Activated T-cell treated with anti-CD3 and anti-CD28 coated beads for 4 hours (primary cell): ENCODE measurements around the gene GSTA5.
"Not testable (repeated sequence)": the region's sequence is repeated elsewhere in the genome, so short reads cannot be mapped to it uniquely, and the experiment has no call there.

Experiments
- DNase-seq: peaks from one replicate; pipeline ENCODE4 v3.0.0-alpha.2; 2020

GSTA5 gene

DNA sequence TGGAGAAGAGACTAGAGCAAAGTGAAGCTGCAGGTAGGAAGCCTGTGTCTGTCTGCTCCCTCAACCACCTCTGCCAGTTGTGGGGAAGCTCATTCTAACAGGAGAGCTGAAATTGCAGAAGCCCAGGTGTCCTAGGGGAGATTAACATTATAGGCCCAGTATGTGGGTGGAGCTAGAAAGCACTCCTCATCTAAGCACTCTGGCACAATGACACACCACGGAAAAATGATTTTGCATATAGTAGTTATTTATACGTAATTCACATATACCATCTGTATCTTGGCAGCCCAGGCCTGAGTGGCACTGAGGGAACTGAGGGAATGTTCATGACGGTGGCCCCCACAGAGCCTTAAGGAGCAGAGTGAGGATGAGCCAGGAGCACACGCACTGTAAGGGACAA is 9.7 kb downstream of the GSTA5 start:
- not testable (repeated sequence) for DNase-seq

- DNase-seq, result no peak
These were observed 11.4 kb downstream of the GSTA5 start for GRCh38 chr6:52829046-52829817.

- not testable (repeated sequence) for DNase-seq
These were observed 12.0 kb downstream of the GSTA5 start for GRCh38 chr6:52828621-52829020.

DNA sequence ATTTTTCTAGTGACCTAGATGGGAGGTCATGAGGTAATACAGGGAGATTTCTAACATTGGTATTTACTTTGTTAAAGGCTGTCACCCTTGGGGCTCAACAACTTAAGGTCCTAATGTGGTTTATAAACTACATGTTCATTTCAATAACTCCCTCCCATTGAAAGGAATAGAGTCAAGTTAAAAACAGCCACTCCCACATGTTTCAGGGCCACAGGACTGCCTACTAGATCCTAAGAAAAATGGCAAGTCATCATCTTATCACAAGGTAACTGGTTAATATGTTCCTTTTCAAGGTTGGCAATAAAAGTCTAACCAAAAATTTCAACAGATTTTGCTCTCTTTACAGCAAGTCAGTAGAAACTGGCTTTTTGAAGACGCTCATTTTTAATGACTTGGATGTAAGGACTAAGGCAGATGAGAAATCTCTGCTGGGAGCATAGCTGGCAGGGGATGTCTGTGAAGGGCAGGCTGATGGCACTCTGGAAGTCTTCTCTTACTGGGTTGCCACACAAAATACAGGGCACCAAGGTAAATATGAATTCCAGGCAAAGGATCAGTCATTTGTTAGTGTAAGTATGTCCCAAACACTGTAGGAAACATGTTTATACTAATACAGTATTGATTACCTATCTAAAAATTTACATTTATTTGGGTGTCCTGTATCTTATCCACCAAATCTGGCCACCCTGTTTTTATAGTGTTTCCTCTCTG is 13.4 kb downstream of the GSTA5 start:
- DNase-seq, result not testable (repeated sequence)

DNA sequence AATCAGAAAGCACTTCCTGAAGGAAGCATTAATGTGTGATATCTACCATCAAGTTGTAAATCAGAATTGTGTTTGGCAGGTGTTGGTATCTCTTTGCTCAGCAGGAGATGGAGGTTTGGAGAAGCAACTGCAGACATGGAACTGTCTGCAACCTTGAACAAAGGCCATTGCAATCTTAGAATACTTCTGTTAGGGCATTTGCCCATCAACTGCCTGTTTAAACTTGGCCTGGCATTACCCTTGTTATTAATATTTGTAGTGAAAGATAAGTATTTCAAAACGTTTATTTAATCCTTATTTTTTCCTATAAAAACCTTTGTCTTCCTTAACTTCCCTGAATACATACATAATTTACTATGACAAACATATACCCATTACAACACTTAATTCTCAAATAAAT is 14.1 kb downstream of the GSTA5 start:
- DNase-seq, result no peak

DNA sequence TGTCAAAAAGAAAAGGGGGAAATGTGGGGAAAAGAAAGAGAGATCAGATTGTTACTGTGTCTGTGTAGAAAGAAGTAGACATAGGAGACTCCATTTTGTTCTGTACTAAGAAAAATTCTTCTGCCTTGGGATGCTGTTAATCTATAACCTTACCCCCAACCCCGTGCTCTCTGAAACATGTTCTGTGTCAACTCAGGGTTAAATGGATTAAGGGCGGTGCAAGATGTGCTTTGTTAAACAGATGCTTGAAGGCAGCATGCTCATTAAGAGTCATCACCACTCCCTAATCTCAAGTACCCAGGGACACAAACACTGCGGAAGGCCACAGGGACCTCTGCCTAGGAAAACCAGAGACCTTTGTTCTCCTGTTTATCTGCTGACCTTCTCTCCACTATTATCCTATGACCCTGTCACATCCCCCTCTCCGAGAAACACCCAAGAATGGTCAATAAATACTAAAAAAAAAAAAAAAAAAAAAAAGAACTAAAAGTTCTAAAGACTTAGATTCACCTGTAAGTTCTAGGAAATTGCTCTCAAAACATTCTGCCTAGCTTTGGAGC is 14.6 kb downstream of the GSTA5 start:
- not testable (repeated sequence) for DNase-seq

DNA sequence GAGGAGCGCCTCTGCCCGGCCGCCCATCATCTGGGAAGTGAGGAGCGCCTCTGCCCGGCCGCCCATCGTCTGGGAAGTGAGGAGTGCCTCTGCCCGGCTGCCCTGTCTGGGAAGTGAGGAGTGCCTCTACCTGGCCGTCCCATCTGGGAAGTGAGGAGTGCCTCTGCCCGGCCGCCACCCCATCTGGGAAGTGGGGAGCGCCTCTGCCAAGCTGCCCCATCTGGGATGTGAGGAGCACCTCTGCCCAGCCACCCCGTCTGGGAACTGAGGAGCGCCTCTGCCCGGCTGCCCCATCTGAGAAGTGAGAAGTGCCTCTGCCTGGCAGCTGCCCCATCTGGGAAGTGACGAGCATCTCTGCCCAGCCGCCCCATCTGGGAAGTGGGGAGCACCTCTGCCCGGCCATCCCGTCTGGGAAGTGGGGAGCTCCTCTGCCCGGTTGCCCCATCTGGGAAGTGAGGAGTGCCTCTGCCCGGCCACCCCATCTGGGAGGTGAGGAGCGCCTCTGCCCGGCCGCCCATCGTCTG is 15.3 kb downstream of the GSTA5 start:
- DNase-seq, result not testable (repeated sequence)

DNA sequence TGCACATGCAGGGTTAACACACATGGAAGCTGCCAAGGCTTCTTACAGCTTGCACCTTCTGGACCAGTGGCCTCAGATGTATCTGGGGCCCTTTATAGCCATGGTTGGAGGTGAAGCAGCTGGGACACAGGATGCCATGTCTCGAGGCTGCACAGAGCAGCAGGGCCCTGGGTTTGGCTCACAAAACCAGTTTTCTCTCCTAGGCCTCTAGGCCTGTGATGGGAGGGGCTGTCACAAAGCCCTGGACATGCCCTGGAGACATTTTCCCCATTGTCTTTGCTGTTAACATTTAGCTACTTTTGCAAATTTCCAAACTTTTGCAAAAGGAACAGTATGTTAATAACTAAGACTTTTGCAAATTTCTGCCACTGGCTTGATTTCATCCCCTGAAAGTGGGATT is 18.8 kb downstream of the GSTA5 start:
- no peak for DNase-seq

GRCh38 chr6:52820198-52820597 is 20.4 kb downstream of the GSTA5 start:
- no peak for DNase-seq

- DNase-seq, result peak; percentile 21
These were observed 25.2 kb downstream of the GSTA5 start for GRCh38 chr6:52815167-52816092.

GRCh38 chr6:52814545-52814944 is 26.1 kb downstream of the GSTA5 start:
- DNase-seq, result not testable (repeated sequence)

GRCh38 chr6:52809777-52810176 is 30.8 kb downstream of the GSTA5 start:
- not testable (repeated sequence) for DNase-seq

DNA sequence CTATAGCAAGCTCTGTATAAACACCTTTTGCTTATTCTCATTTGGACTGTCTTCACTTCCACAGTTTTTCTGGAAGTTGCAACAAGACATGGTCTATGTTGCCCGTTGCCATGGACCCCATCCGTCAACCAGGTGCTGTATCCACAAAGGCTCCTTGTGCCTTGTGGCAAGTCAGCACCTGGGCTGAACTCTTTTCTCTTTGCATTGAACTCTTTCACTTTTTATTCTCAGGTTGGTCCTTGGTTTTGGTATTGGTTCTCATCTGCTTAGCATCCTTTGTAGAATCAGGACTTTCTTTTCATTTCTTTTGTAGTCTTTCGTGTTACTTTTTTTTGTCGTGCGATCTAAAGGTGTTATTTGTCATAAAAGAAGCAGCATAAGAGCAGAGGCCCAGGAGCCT is 32.0 kb downstream of the GSTA5 start:
- no peak for DNase-seq

- not testable (repeated sequence) for DNase-seq
These were observed 36.9 kb downstream of the GSTA5 start, which contains the start of gene GSTA1 for GRCh38 chr6:52803668-52804255. TSS of gene GSTA1 (minus strand) at chr6:52803816. CDS start at chr6:52799267, 4,549 bp downstream.

- DNase-seq, result no peak
These were observed 37.8 kb downstream of the GSTA5 start for GRCh38 chr6:52802806-52803205.

GRCh38 chr6:52801188-52801841 is 39.3 kb downstream of the GSTA5 start:
- no peak for DNase-seq

GRCh38 chr6:52799272-52799671 is 41.3 kb downstream of the GSTA5 start:
- not testable (repeated sequence) for DNase-seq

DNA sequence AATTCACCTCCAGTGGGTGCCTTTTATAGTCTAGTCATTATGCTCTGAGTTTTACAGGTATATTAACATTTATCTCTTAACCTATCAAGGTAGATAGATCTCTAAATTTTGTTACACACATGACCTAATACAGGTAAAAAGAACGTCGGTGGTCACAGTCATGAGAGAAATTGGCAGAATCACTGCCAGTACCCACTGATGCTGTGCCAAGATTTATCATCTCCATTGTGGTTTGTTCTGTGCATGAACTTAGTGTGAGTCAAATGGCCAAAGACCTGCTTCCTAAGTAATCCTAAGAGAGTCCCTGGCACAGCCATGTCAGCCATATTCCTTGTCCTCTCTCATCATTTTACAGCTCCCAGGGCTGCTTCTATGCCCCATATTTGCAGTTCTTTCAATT is 46.2 kb downstream of the GSTA5 start:
- not testable (repeated sequence) for DNase-seq

DNA sequence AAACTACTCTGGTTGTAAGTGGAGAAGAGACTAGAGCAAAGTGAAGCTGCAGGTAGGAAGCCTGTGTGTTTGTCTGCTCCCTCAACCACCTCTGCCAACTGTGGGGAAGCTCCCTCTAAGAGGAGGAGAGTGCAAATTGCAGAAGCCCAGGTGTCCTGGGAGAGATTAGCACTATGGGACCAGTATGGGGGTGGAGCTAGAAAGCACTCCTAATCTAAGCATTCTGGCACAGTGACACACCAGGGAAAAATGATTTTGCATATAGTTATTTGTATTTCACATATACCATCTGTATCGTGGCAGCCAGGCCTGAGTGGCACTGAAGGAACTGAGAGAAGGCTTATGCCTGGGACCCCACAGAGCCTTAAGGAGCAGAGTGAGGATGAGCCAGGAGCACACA is 49.8 kb downstream of the GSTA5 start:
- DNase-seq, result no peak

DNA sequence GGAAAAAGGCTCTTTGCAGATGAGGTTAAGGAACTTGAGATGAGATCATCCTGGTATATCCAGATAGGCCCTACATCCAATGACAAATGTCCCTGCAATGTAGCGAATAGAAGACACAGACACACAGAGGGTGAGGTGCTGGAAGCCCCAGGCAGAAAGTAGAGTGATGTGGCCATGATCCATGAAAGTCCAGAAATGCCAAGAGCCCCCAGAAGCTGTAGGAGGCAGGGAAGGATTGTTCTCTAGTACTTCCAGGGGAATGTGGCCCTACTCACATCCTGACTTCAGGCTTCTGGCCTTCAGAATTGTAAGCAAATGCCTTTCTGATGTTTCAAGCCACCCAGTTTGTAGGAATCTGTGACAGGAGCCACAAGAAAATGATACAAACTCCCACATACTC is 51.0 kb downstream of the GSTA5 start:
- DNase-seq, result not testable (repeated sequence)

DNA sequence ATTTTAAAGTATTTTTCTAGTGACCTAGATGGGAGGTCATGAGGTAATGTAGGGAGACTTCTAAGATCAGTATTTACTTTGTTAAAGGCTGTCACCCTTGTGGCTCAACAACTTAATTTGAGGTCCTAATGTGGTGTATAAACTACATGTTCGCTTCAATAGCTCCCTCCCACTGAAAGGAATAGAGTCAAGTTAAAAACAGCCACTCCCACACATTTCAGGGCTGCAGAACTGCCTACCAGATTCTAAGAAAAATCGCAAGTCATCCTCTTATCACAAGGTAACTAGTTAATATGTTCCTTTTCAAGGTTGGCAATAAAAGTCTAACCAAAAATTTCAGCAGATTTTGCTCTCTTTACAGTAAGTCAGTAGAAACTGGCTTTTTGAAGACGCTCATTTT is 52.1 kb downstream of the GSTA5 start:
- DNase-seq, result no peak

GRCh38 chr6:52787917-52788316 is 52.7 kb downstream of the GSTA5 start:
- DNase-seq, result no peak
